HCT116 (cell line): ENCODE measurements around the gene AUP1. TPM values are rescaled to one million over a fixed set of nuclear protein-coding genes. Genes with fewer than 3 reads are reported as not detected.

Source experiments
- ATAC-seq: fragments of 200-7000 bp; cut with Tn5 transposase; 2 replicates; pipeline ENCODE4 v1.9.1; 2020; ENCODE audit warnings: mild to moderate bottlenecking, moderate library complexity
- BruUV-seq: library from RNA; stranded (reverse); fragments of 400-500 nt; replicated peaks from 2 replicates; lab custom pipeline; 2021; lab: Mats Ljungman, UMichigan
- CTCF ChIA-PET: fragments of 300-600 bp; sonication (Branson Sonifier 250); formaldehyde crosslinking; loops from one replicate; lab custom pipeline; 2021; ENCODE audit warnings: antibody characterized with exemption; lab: Charles Lee
- POLR2A ChIA-PET: fragments of 300-600, 350-600 bp; sonication (Branson Sonifier 250); formaldehyde crosslinking; loops from one replicate; lab custom pipeline; 2021; ENCODE audit warnings: antibody characterized with exemption; lab: Charles Lee
- RAD21 ChIA-PET, 2 experiments: fragments of 300-600 bp; sonication (Branson Sonifier 250); formaldehyde crosslinking; loops; one replicate each; lab custom pipeline; 2023; ENCODE audit warnings: low total read pairs in 2 of 2; ENCODE audit not compliant: uncharacterized antibody in 2 of 2, unreplicated experiment in 2 of 2, low non-redundant PET in 1 of 2; lab: Charles Lee
- DNase-seq: peaks from one replicate; pipeline ENCODE4 v3.0.0-alpha.2; 2010; ENCODE audit warnings: low read depth, low spot score
- H2AFZ ChIP-seq: fragments of 200-600 bp; shearing (Covaris generic), sonication (generic); 2 replicates; pipeline ENCODE4 v1.6.1; 2017; ENCODE audit warnings: low read depth, mixed run types, mixed read lengths, antibody characterized with exemption, low read length; ENCODE audit not compliant: poor library complexity, severe bottlenecking
- H3K27ac ChIP-seq: 2 replicates; pipeline ENCODE4 v1.5.1; 2012; ENCODE audit warnings: low read depth, low read length
- H3K27me3 ChIP-seq: fragments of 200-600 bp; sonication (generic); 2 replicates; pipeline ENCODE4 v1.6.1; 2016; ENCODE audit warnings: mixed run types, low read length, mixed read lengths; ENCODE audit not compliant: insufficient read depth
- H3K36me3 ChIP-seq, 2 experiments: fragments of 200-500 bp in 1 of 2; fragments of 200-600 bp in 1 of 2; sonication (Bioruptor generic) in 1 of 2; sonication (generic) in 1 of 2; 2 replicates each; pipeline versions ENCODE4 v1.5.1 to v1.6.1; 2014 to 2016; ENCODE audit warnings: low read length in 2 of 2, inconsistent platforms in 1 of 2, mixed read lengths in 1 of 2, mixed run types in 1 of 2; ENCODE audit not compliant: insufficient read depth in 2 of 2, control insufficient read depth in 1 of 2
- H3K4me1 ChIP-seq, 2 experiments: fragments of 200-600 bp in 1 of 2; sonication (generic) in 1 of 2; 2 replicates each; pipeline versions ENCODE4 v1.5.1 to v1.6.1; 2012 to 2017; ENCODE audit warnings: low read length in 2 of 2, inconsistent platforms in 1 of 2, mild to moderate bottlenecking in 1 of 2, mixed read lengths in 1 of 2, mixed run types in 1 of 2, moderate library complexity in 1 of 2; ENCODE audit not compliant: insufficient read depth in 2 of 2, control insufficient read depth in 1 of 2
- H3K4me2 ChIP-seq: fragments of 200-600 bp; sonication (generic); 2 replicates; pipeline ENCODE4 v1.6.1; 2017; ENCODE audit warnings: mixed run types, low read length, mixed read lengths
- H3K4me3 ChIP-seq, 2 experiments: fragments of 200-600 bp in 1 of 2; sonication (generic) in 1 of 2; replicated peaks in 1 of 2; 2 replicates each; pipeline ENCODE4 v1.5.1; 2011 to 2016; ENCODE audit warnings: low read length in 2 of 2, control low read depth in 1 of 2, low read depth in 1 of 2, mild to moderate bottlenecking in 1 of 2, mixed read lengths in 1 of 2, mixed run types in 1 of 2
- H3K79me2 ChIP-seq: fragments of 200-600 bp; sonication (generic); 2 replicates; pipeline ENCODE4 v1.6.1; 2017; ENCODE audit warnings: mild to moderate bottlenecking, mixed run types, low read length, moderate library complexity, mixed read lengths; ENCODE audit not compliant: insufficient read depth
- H3K9ac ChIP-seq: fragments of 200-600 bp; sonication (generic); 2 replicates; pipeline ENCODE4 v1.6.1; 2016; ENCODE audit warnings: low read length, mixed read lengths
- H3K9me2 ChIP-seq: fragments of 200-600 bp; sonication (generic), shearing (Covaris generic); 2 replicates; pipeline ENCODE4 v1.6.1; 2017; ENCODE audit warnings: mixed run types, mild to moderate bottlenecking, moderate library complexity; ENCODE audit not compliant: insufficient read depth
- H3K9me3 ChIP-seq, 2 experiments: fragments of 200-500 bp in 1 of 2; fragments of 200-600 bp in 1 of 2; sonication (Bioruptor generic) in 1 of 2; sonication (generic) in 1 of 2; 2 replicates each; pipeline ENCODE4 v1.6.1; 2014 to 2017; ENCODE audit warnings: low read length in 2 of 2, mixed read lengths in 2 of 2, inconsistent platforms in 1 of 2, low read depth in 1 of 2, mild to moderate bottlenecking in 1 of 2, mixed run types in 1 of 2, moderate library complexity in 1 of 2; ENCODE audit not compliant: control insufficient read depth in 1 of 2, insufficient read depth in 1 of 2
- H4K20me1 ChIP-seq: fragments of 200-600 bp; sonication (generic), shearing (Covaris generic); 2 replicates; pipeline ENCODE4 v1.6.1; 2017; ENCODE audit warnings: mixed run types, mild to moderate bottlenecking, moderate library complexity; ENCODE audit not compliant: insufficient read depth
- CTCF ChIP-seq, 3 experiments: fragments of 200-600 bp in 1 of 3; sonication (generic) in 1 of 3; IDR thresholded peaks in 2 of 3; conservative IDR thresholded peaks in 1 of 3; 2 replicates each; pipeline ENCODE4 v1.5.1; 2012 to 2017; ENCODE audit warnings: low read depth in 2 of 3, low read length in 2 of 3, antibody characterized with exemption in 1 of 3, borderline replicate concordance in 1 of 3, control low read depth in 1 of 3, mild to moderate bottlenecking in 1 of 3, mixed read lengths in 1 of 3, mixed run types in 1 of 3, moderate library complexity in 1 of 3; ENCODE audit not compliant: insufficient read depth in 1 of 3
- POLR2AphosphoS5 ChIP-seq: IDR thresholded peaks from 2 replicates; pipeline ENCODE4 v1.6.1; 2011; ENCODE audit warnings: mild to moderate bottlenecking, low read depth, low read length, moderate library complexity
- RAD21 ChIP-seq: IDR thresholded peaks from 2 replicates; pipeline ENCODE4 v1.6.1; 2012; ENCODE audit warnings: low read depth, mild to moderate bottlenecking
- intact Hi-C: fragments of 100-400 bp; cut with micrococcal nuclease; formaldehyde crosslinking; loops from 2 replicates; pipeline ENCODE4 v1.10.0; 2022
- total RNA-seq: library from RNA; stranded (reverse); gene quantifications from one replicate; pipeline ENCODE4 v1.2.1, GENCODE V29; 2021; ENCODE audit not compliant: unreplicated experiment

AUP1 gene
- total RNA-seq, 1 experiment from 2014 or later: 116 TPM

DNA sequence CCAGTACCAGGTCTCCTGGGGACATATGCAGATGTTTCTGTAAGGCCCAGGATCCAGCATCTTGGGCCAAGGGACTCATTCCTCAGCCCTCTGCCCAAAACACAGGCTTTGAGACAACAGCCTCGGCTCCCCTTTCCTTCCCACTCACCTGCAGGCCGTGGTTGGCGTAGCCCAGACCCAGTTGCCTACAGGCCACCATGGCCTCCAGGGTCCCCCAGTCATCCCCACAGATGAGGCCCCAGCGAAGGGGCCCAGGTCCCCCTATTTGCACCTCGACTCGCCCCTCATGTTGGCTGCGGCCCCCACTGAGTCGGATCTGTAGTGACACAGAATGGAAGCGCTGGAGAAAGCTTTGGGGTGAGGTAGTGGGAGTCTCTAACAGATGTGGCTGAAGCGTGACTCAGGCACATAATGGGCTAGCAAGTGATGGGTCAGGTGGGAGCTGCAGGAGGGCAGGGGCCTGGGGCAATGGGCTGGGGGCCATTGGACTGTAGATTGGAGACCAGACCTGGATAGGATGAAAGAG is 6.0 kb upstream of the AUP1 start:
- DNase-seq (no peak), ATAC-seq (no peak)
- POLR2A ChIA-PET: no interaction called here
- Histone ChIP-seq H4K20me1 (no peaks in the 10 kb centered on the region), H3K9me2 (no peaks in the 10 kb centered on the region), H3K27ac (no peak overlapping the region), H3K4me2 (no peak overlapping the region), H3K4me3 (no peak overlapping the region), H3K27me3 (no peaks in the 10 kb centered on the region), H3K79me2 (peaks cover 4% of the 10 kb centered on the region; the same call in 1 of the 2 replicates), H2AFZ (no peak overlapping the region), H3K9ac (no peak overlapping the region), H3K9me3 (no peaks in the 10 kb centered on the region), H3K36me3 (no peaks in the 10 kb centered on the region; a peak in 1 of 4 replicates), H3K4me1 (peaks cover 6 to 10% of the 10 kb centered on the region in 2 experiments)
- BruUV-seq: no TSS peak
- no peak for TF ChIP-seq RAD21
- CTCF ChIA-PET: no interaction called here
- RAD21 ChIA-PET: no interaction called here
- intact Hi-C loops: no loop called here

- Histone ChIP-seq H3K9me3 (no peaks in the 10 kb centered on the region), H3K27me3 (no peaks in the 10 kb centered on the region), H4K20me1 (no peaks in the 10 kb centered on the region), H2AFZ (no peak overlapping the region), H3K4me2 (no peak overlapping the region), H3K9me2 (no peaks in the 10 kb centered on the region), H3K9ac (no peak overlapping the region), H3K27ac (no peak overlapping the region), H3K36me3 (no peaks in the 10 kb centered on the region; a peak in 1 of 4 replicates), H3K79me2 (peaks cover 12% of the 10 kb centered on the region), H3K4me3 (no peak overlapping the region), H3K4me1 (peaks cover 6 to 11% of the 10 kb centered on the region in 2 experiments)
- no peak for DNase-seq
- ATAC-seq: no peak
- CTCF ChIA-PET: no interaction called here
- intact Hi-C loops: loop anchor here (5.0 kb wide), 1 partner anchor 282 kb away; no protein-coding TSS in a partner anchor
- POLR2A ChIA-PET: no interaction called here
- no TSS peak for BruUV-seq
- RAD21 ChIA-PET: no interaction called here
- no peak for TF ChIP-seq CTCF (IDR thresholded peaks at IDR 0.05 in 2 of 3, conservative IDR thresholded peaks at IDR 0.05 in 1 of 3; ENCODE audit: borderline replicate concordance in 1 of 3, insufficient read depth in 1 of 3, low read depth in 2 of 3, low read length in 2 of 3)
- TF ChIP-seq POLR2AphosphoS5: 0 out of 2 replicates have a peak, but pooled peaks have one; percentile 13
Measured at GRCh38 chr2:74534411-74534810, 4.9 kb upstream of the AUP1 start.
